OCI-LY1 (cell line): Measurements from ENCODE around the gene WWP2.

Source experiments
- CTCF ChIP-seq: fragments of 200-600 bp; sonication (generic), shearing (Covaris generic); IDR thresholded peaks from 2 replicates; pipeline ENCODE4 v1.5.1; 2017; ENCODE audit warnings: mild to moderate bottlenecking, antibody characterized with exemption, low read length, moderate library complexity, mixed read lengths
- EZH2 ChIP-seq: fragments of 200-600 bp; sonication (generic), shearing (Covaris generic); IDR thresholded peaks from 2 replicates; pipeline ENCODE4 v1.8.0; 2017; ENCODE audit warnings: borderline replicate concordance, mixed run types, mild to moderate bottlenecking, antibody characterized with exemption, low read length, moderate library complexity, mixed read lengths

- TF ChIP-seq CTCF (no peak), EZH2 (no peak)
Measured at GRCh38 chr16:69836257-69836656, 74.1 kb downstream of the WWP2 start.
